ENCODE data around the gene MRPS7. TPM values are rescaled to one million over a fixed set of nuclear protein-coding genes. Genes with fewer than 3 reads are reported as not detected.

The MRPS7 gene
- total and polyA plus RNA-seq, 9 of the 15 experiments (the other 6 are each of a cell fraction or from before 2014, with no cell fraction given): 107 to 244 (median 132) TPM

- TF ChIP-seq PCBP1 (IDR thresholded peaks at IDR 0.05; ENCODE audit: low read depth, low read length, poor library complexity, severe bottlenecking): no peak
- peak; percentile 97 for TF ChIP-seq CREM (IDR thresholded peaks at IDR 0.05; ENCODE audit: low read depth)
- no peak for TF ChIP-seq SNAPC5 (CRISPR knock-in tag; IDR thresholded peaks at IDR 0.05)
- no peak for TF ChIP-seq DMBX1 (CRISPR knock-in tag; IDR thresholded peaks at IDR 0.05; ENCODE audit: borderline replicate concordance)
- TF ChIP-seq ZBTB12 (CRISPR knock-in tag; IDR thresholded peaks at IDR 0.05): peak; percentile 56; the same call in 1 of the 2 replicates
- no peak for TF ChIP-seq ZNF436 (CRISPR knock-in tag; IDR thresholded peaks at IDR 0.05)
- no peak for TF ChIP-seq NCOA2 (IDR thresholded peaks at IDR 0.05; ENCODE audit: partially characterized antibody in 2 of 2)
- TF ChIP-seq L3MBTL2 (IDR thresholded peaks at IDR 0.05): peak; percentile 70; the same call in 1 of the 2 replicates
- peak; percentile 75 for TF ChIP-seq MYC (IDR thresholded peaks at IDR 0.05; ENCODE audit: low read depth, low read length)
- peak; percentile 79; the same call in 1 of the 2 replicates for TF ChIP-seq MYC (CRISPR knock-in tag; IDR thresholded peaks at IDR 0.05; ENCODE audit: borderline replicate concordance, low read depth)
- TF ChIP-seq HNRNPLL (IDR thresholded peaks at IDR 0.05; ENCODE audit: low read depth, low read length, poor library complexity, severe bottlenecking): peak; percentile 76
- no peak for TF ChIP-seq ZFP36 (IDR thresholded peaks at IDR 0.05; ENCODE audit: low read depth, low read length, partially characterized antibody)
- TF ChIP-seq GTF2B (IDR thresholded peaks at IDR 0.05; ENCODE audit: extremely low read depth, insufficient read length): peak; percentile 38
- peak; percentile 62 for TF ChIP-seq POU5F1 (IDR thresholded peaks at IDR 0.05; ENCODE audit: borderline replicate concordance, low read depth, low read length, partially characterized antibody)
- peak; percentile 87 for TF ChIP-seq CHD2 (IDR thresholded peaks at IDR 0.05; ENCODE audit: low read depth, low read length)
- TF ChIP-seq RAD21 (CRISPR knock-in tag; conservative IDR thresholded peaks at IDR 0.05 in 1 of 2, IDR thresholded peaks at IDR 0.05 in 1 of 2): peak in 1 of 2 experiments; percentile 60; a peak in 3 of 4 replicates
- no peak for TF ChIP-seq COPS2 (conservative IDR thresholded peaks at IDR 0.05)
- no peak for TF ChIP-seq ZNF224 (CRISPR knock-in tag; IDR thresholded peaks at IDR 0.05)
- TF ChIP-seq ZNF324 (CRISPR knock-in tag; IDR thresholded peaks at IDR 0.05): no peak
- TF ChIP-seq ATF3 (IDR thresholded peaks at IDR 0.05): no peak
- TF ChIP-seq ATF3 (CRISPR knock-in tag; conservative IDR thresholded peaks at IDR 0.05): no peak
- no peak for TF ChIP-seq ETV1 (tag; conservative IDR thresholded peaks at IDR 0.05; ENCODE audit: low read depth)
Observed at GRCh38 chr17:75289115-75289831, 27.6 kb downstream of the MRPS7 start, which contains the start of gene SLC25A19 (continued).

Measured in K562 (cell line).